Activated CD4-positive, alpha-beta memory T cell treated with anti-CD3 and anti-CD28 coated beads for 36 hours (primary cell): Measurements from ENCODE around the gene CENPA. TPM values are rescaled to one million over a fixed set of nuclear protein-coding genes. Genes with fewer than 3 reads are reported as not detected.
"Not testable (repeated sequence)": the region's sequence is repeated elsewhere in the genome, so short reads cannot be mapped to it uniquely, and the experiment has no call there.

Experiments used
- CTCF ChIA-PET: fragments of 350-600 bp; sonication (Branson Sonifier 250); formaldehyde crosslinking; loops from one replicate; lab custom pipeline; 2021; ENCODE audit warnings: antibody characterized with exemption, inconsistent platforms; lab: Charles Lee
- POLR2A ChIA-PET: fragments of 350-600 bp; sonication (Branson Sonifier 250); formaldehyde crosslinking; loops from one replicate; lab custom pipeline; 2021; ENCODE audit warnings: antibody characterized with exemption; lab: Charles Lee
- DNase-seq: peaks from one replicate; pipeline ENCODE4 v3.0.0-alpha.2; 2020
- H3K27ac Mint-ChIP-seq: one replicate; pipeline ENCODE4 v1.8.0; 2021; ENCODE audit warnings: mixed read lengths
- H3K27me3 Mint-ChIP-seq: one replicate; pipeline ENCODE4 v1.8.0; 2021; ENCODE audit warnings: mixed read lengths
- H3K36me3 Mint-ChIP-seq: one replicate; pipeline ENCODE4 v1.8.0; 2021; ENCODE audit warnings: mixed read lengths
- H3K4me1 Mint-ChIP-seq: one replicate; pipeline ENCODE4 v1.8.0; 2021; ENCODE audit warnings: low read depth, mixed read lengths
- H3K4me3 Mint-ChIP-seq: one replicate; pipeline ENCODE4 v1.8.0; 2021; ENCODE audit warnings: mild to moderate bottlenecking, mixed read lengths
- H3K9me3 Mint-ChIP-seq: one replicate; pipeline ENCODE4 v1.8.0; 2021; ENCODE audit warnings: mixed read lengths
- intact Hi-C: fragments of 100-400 bp; cut with micrococcal nuclease; formaldehyde crosslinking; loops from one replicate; pipeline ENCODE4 v1.15.1; 2023
- total RNA-seq, 2 experiments: library from RNA; stranded (reverse); gene quantifications; one replicate each; pipeline ENCODE4 v1.2.3, GENCODE V29; 2021

CENPA gene
- total RNA-seq, 2 experiments from 2014 or later = 36.7 to 37.8 TPM

GRCh38 chr2:26805241-26805676, 19.4 kb downstream of the CENPA start:
- intact Hi-C loops = no loop called here
- DNase-seq = no peak
- Mint-ChIP-seq H3K27ac (no peak overlapping the region), H3K9me3 (no peaks in the 10 kb centered on the region), H3K4me3 (no peak overlapping the region), H3K27me3 (no peaks in the 10 kb centered on the region), H3K4me1 (peaks cover 8% of the 10 kb centered on the region), H3K36me3 (no peaks in the 10 kb centered on the region)
- ChIA-PET POLR2A (no interaction called here), CTCF (no interaction called here)

- Mint-ChIP-seq H3K4me3 (no peak overlapping the region), H3K27ac (no peak overlapping the region), H3K4me1 (peaks cover 11% of the 10 kb centered on the region), H3K27me3 (no peaks in the 10 kb centered on the region), H3K36me3 (no peaks in the 10 kb centered on the region), H3K9me3 (no peaks in the 10 kb centered on the region)
- POLR2A ChIA-PET = interaction anchor here (0.6 kb wide), 1 partner anchor 85 kb away, joined by 6 read pairs; no protein-coding TSS in a partner anchor
- DNase-seq = no peak
- CTCF ChIA-PET = no interaction called here
- intact Hi-C loops = no loop called here
Observed at GRCh38 chr2:26807788-26808460, 22.1 kb downstream of the CENPA start.

- Mint-ChIP-seq H3K27me3 (no peaks in the 10 kb centered on the region), H3K9me3 (no peaks in the 10 kb centered on the region), H3K4me3 (no peak overlapping the region), H3K27ac (no peak overlapping the region), H3K36me3 (no peaks in the 10 kb centered on the region), H3K4me1 (peaks cover 11% of the 10 kb centered on the region)
- CTCF ChIA-PET = no interaction called here
- DNase-seq = no peak
- POLR2A ChIA-PET = no interaction called here
- intact Hi-C loops = no loop called here
Observed at GRCh38 chr2:26809211-26809610, 23.4 kb downstream of the CENPA start.

GRCh38 chr2:26809876-26810577, 24.2 kb downstream of the CENPA start:
- DNase-seq = no peak

GRCh38 chr2:26811261-26811660, 25.4 kb downstream of the CENPA start:
- Mint-ChIP-seq H3K27ac (no peak overlapping the region), H3K9me3 (no peaks in the 10 kb centered on the region), H3K4me3 (no peak overlapping the region), H3K4me1 (peaks cover 11% of the 10 kb centered on the region), H3K27me3 (peaks cover 3% of the 10 kb centered on the region), H3K36me3 (no peaks in the 10 kb centered on the region)
- POLR2A ChIA-PET = no interaction called here
- no peak for DNase-seq
- intact Hi-C loops = no loop called here
- CTCF ChIA-PET = no interaction called here

More at GRCh38 chr2:26809876-26810577, 24.2 kb downstream of the CENPA start:
- Mint-ChIP-seq H3K36me3 (no peaks in the 10 kb centered on the region), H3K9me3 (no peaks in the 10 kb centered on the region), H3K4me1 (peaks cover 11% of the 10 kb centered on the region), H3K27ac (no peak overlapping the region), H3K27me3 (peaks cover under 1% of the 10 kb centered on the region), H3K4me3 (no peak overlapping the region)
- ChIA-PET POLR2A (no interaction called here), CTCF (no interaction called here)
- intact Hi-C loops = no loop called here

- ChIA-PET CTCF (no interaction called here), POLR2A (interaction anchor here (0.6 kb wide), 1 partner anchor 55 kb away, joined by 5 read pairs; no protein-coding TSS in a partner anchor)
- intact Hi-C loops = no loop called here
- H3K9me3 Mint-ChIP-seq = no peaks in the 10 kb centered on the region
- H3K27me3 Mint-ChIP-seq = peaks cover 6% of the 10 kb centered on the region
- H3K27ac Mint-ChIP-seq = no peak overlapping the region
- H3K4me1 Mint-ChIP-seq = peaks cover 11% of the 10 kb centered on the region
- no peaks in the 10 kb centered on the region for H3K36me3 Mint-ChIP-seq
- no peak for DNase-seq
- H3K4me3 Mint-ChIP-seq = no peak overlapping the region
Observed at GRCh38 chr2:26811791-26812694, 26.2 kb downstream of the CENPA start.

- H3K27ac Mint-ChIP-seq = no peak overlapping the region
- no peak for DNase-seq
- ChIA-PET POLR2A (interaction anchor here (0.6 kb wide), 1 partner anchor 56 kb away, joined by 5 read pairs; no protein-coding TSS in a partner anchor), CTCF (interaction anchor here (1.3 kb wide), 1 partner anchor 33 kb away, joined by 5 read pairs; no protein-coding TSS in a partner anchor)
- H3K9me3 Mint-ChIP-seq = no peaks in the 10 kb centered on the region
- no peak overlapping the region for H3K4me3 Mint-ChIP-seq
- intact Hi-C loops = no loop called here
- peaks cover 11% of the 10 kb centered on the region for H3K4me1 Mint-ChIP-seq
- H3K36me3 Mint-ChIP-seq = no peaks in the 10 kb centered on the region
- peaks cover 6% of the 10 kb centered on the region for H3K27me3 Mint-ChIP-seq
Observed at GRCh38 chr2:26812731-26813130, 26.9 kb downstream of the CENPA start.

- POLR2A ChIA-PET, H3K36me3 Mint-ChIP-seq, H3K9me3 Mint-ChIP-seq, H3K4me3 Mint-ChIP-seq, intact Hi-C loops, DNase-seq, H3K27ac Mint-ChIP-seq, H3K27me3 Mint-ChIP-seq: not testable (repeated sequence)
- CTCF ChIA-PET = interaction anchor here (0.6 to 1.3 kb wide), 2 partner anchors 22 to 32 kb away, joined by 3 to 5 read pairs; no protein-coding TSS in a partner anchor
- peaks cover 10% of the 10 kb centered on the region for H3K4me1 Mint-ChIP-seq
Observed at GRCh38 chr2:26814072-26814765, 28.4 kb downstream of the CENPA start.

- ChIA-PET CTCF (no interaction called here), POLR2A (no interaction called here)
- no peaks in the 10 kb centered on the region for H3K4me1 Mint-ChIP-seq
- intact Hi-C loops = no loop called here
- DNase-seq = no peak
- H3K36me3 Mint-ChIP-seq = no peaks in the 10 kb centered on the region
- H3K27ac Mint-ChIP-seq = no peak overlapping the region
- H3K27me3 Mint-ChIP-seq = peaks cover 7% of the 10 kb centered on the region
- no peak overlapping the region for H3K4me3 Mint-ChIP-seq
- no peaks in the 10 kb centered on the region for H3K9me3 Mint-ChIP-seq
Observed at GRCh38 chr2:26816893-26817292, 31.0 kb downstream of the CENPA start.

GRCh38 chr2:26818255-26818654, 32.4 kb downstream of the CENPA start:
- no peaks in the 10 kb centered on the region for H3K36me3 Mint-ChIP-seq
- H3K27ac Mint-ChIP-seq = no peak overlapping the region
- peaks cover 7% of the 10 kb centered on the region for H3K27me3 Mint-ChIP-seq
- H3K4me3 Mint-ChIP-seq = no peak overlapping the region
- H3K9me3 Mint-ChIP-seq = no peaks in the 10 kb centered on the region
- no peak for DNase-seq
- H3K4me1 Mint-ChIP-seq = no peaks in the 10 kb centered on the region
- CTCF ChIA-PET = no interaction called here
- POLR2A ChIA-PET = no interaction called here
- intact Hi-C loops = no loop called here

GRCh38 chr2:26818972-26819371, 33.1 kb downstream of the CENPA start:
- ChIA-PET CTCF (interaction anchor here (1.4 kb wide), 1 partner anchor 27 kb away, joined by 3 read pairs; no protein-coding TSS in a partner anchor), POLR2A (no interaction called here)
- Mint-ChIP-seq H3K9me3 (no peaks in the 10 kb centered on the region), H3K27ac (no peak overlapping the region), H3K36me3 (no peaks in the 10 kb centered on the region), H3K27me3 (peaks cover 7% of the 10 kb centered on the region), H3K4me1 (no peaks in the 10 kb centered on the region), H3K4me3 (no peak overlapping the region)
- intact Hi-C loops = no loop called here
- DNase-seq = no peak
